HFFc6 (cell line): Measurements from ENCODE around the gene NKD2. TPM values are rescaled to one million over a fixed set of nuclear protein-coding genes. Genes with fewer than 3 reads are reported as not detected.

Experiments used
- DNase-seq: peaks from one replicate; pipeline ENCODE4 v3.0.0-alpha.2; 2018
- H3K27ac Mint-ChIP-seq: 2 replicates; pipeline ENCODE4 v1.8.0; 2020; ENCODE audit warnings: mild to moderate bottlenecking, mixed read lengths
- H3K27me3 Mint-ChIP-seq: 2 replicates; pipeline ENCODE4 v1.8.0; 2021; ENCODE audit warnings: mild to moderate bottlenecking, moderate library complexity, mixed read lengths; ENCODE audit not compliant: insufficient read depth
- H3K36me3 Mint-ChIP-seq: 2 replicates; pipeline ENCODE4 v1.8.0; 2021; ENCODE audit warnings: low read depth, mixed read lengths
- H3K4me1 Mint-ChIP-seq: 2 replicates; pipeline ENCODE4 v1.8.0; 2020; ENCODE audit warnings: low read depth, mixed read lengths
- H3K4me3 Mint-ChIP-seq: 2 replicates; pipeline ENCODE4 v1.8.0; 2020; ENCODE audit warnings: mild to moderate bottlenecking, moderate library complexity, mixed read lengths
- H3K9me3 Mint-ChIP-seq: 2 replicates; pipeline ENCODE4 v1.8.0; 2020; ENCODE audit warnings: mild to moderate bottlenecking, mixed read lengths
- CTCF ChIP-seq: fragments of 200-600 bp; sonication (generic); IDR thresholded peaks from 2 replicates; pipeline ENCODE4 v1.5.0; 2021; ENCODE audit warnings: antibody characterized with exemption, mild to moderate bottlenecking
- total RNA-seq, 6 experiments: library from RNA; stranded (reverse); fragmentation: NEBNext Ultra II Directional; extraction: Animal tissue kit (Norgen Biotek cat#: 25700); gene quantifications; 2 replicates in 1 of 6; 3 replicates in 5 of 6; pipeline ENCODE4 v1.2.3, GENCODE V29; 2021

Gene NKD2
- total RNA-seq, 6 experiments from 2014 or later: not detected

- Mint-ChIP-seq H3K36me3 (no peaks in the 10 kb centered on the region), H3K27ac (no peak overlapping the region), H3K27me3 (peaks cover 48% of the 10 kb centered on the region), H3K4me1 (no peaks in the 10 kb centered on the region), H3K9me3 (no peaks in the 10 kb centered on the region), H3K4me3 (no peak overlapping the region)
- DNase-seq: no peak
- TF ChIP-seq CTCF: no peak
These were observed 3.3 kb upstream of the NKD2 start for GRCh38 chr5:1005249-1005851.

GRCh38 chr5:1005904-1006655 lies 2.5 kb upstream of the NKD2 start:
- no peak overlapping the region for H3K4me3 Mint-ChIP-seq
- H3K27ac Mint-ChIP-seq: no peak overlapping the region
- no peaks in the 10 kb centered on the region for H3K36me3 Mint-ChIP-seq
- no peaks in the 10 kb centered on the region for H3K9me3 Mint-ChIP-seq
- no peak for DNase-seq
- no peaks in the 10 kb centered on the region for H3K4me1 Mint-ChIP-seq
- no peak for TF ChIP-seq CTCF
- peaks cover 56% of the 10 kb centered on the region for H3K27me3 Mint-ChIP-seq

- no peak for DNase-seq
- H3K27me3 Mint-ChIP-seq: peaks cover 61% of the 10 kb centered on the region
These were observed 1.9 kb upstream of the NKD2 start for GRCh38 chr5:1006656-1007071.

GRCh38 chr5:1007221-1007680 lies 1.4 kb upstream of the NKD2 start:
- no peak for TF ChIP-seq CTCF

More at GRCh38 chr5:1006656-1007071, 1.9 kb upstream of the NKD2 start:
- TF ChIP-seq CTCF: no peak
- H3K4me3 Mint-ChIP-seq: no peak overlapping the region
- no peak overlapping the region for H3K27ac Mint-ChIP-seq
- H3K36me3 Mint-ChIP-seq: no peaks in the 10 kb centered on the region
- no peaks in the 10 kb centered on the region for H3K9me3 Mint-ChIP-seq
- H3K4me1 Mint-ChIP-seq: no peaks in the 10 kb centered on the region

GRCh38 chr5:1007681-1008450 lies 736 bp upstream of the NKD2 start:
- Mint-ChIP-seq H3K4me3 (no peak overlapping the region), H3K27ac (no peak overlapping the region), H3K27me3 (peaks cover 61% of the 10 kb centered on the region), H3K36me3 (no peaks in the 10 kb centered on the region), H3K4me1 (no peaks in the 10 kb centered on the region), H3K9me3 (no peaks in the 10 kb centered on the region)
- no peak for DNase-seq
- no peak for TF ChIP-seq CTCF

More at GRCh38 chr5:1007221-1007680, 1.4 kb upstream of the NKD2 start:
- Mint-ChIP-seq H3K36me3 (no peaks in the 10 kb centered on the region), H3K27me3 (peaks cover 62% of the 10 kb centered on the region), H3K4me3 (no peak overlapping the region), H3K4me1 (no peaks in the 10 kb centered on the region), H3K27ac (no peak overlapping the region), H3K9me3 (no peaks in the 10 kb centered on the region)
- no peak for DNase-seq
